Heart left ventricle (tissue), 16 donors: ENCODE measurements around the gene UCKL1. TPM values are rescaled to one million over a fixed set of nuclear protein-coding genes. Genes with fewer than 3 reads are reported as not detected.
A peak's percentile ranks its signal among the peaks of the same experiment; 100 is the strongest.
"Not testable (repeated sequence)": the region's sequence is repeated elsewhere in the genome, so short reads cannot be mapped to it uniquely, and the experiment has no call there.

ENCODE experiments used
- ATAC-seq, 4 donors: fragments of 200-7000 bp; cut with Tn5 transposase; one replicate each; pipeline ENCODE4 v1.9.1; 2020 to 2022; ENCODE audit warnings: moderate library complexity in 4 of 4, mild to moderate bottlenecking in 3 of 4, moderate number of reproducible peaks in 1 of 4
- DNase-seq, 5 donors: peaks; one replicate each; pipeline ENCODE4 v3.0.0-alpha.2; 2020
- H3K27ac ChIP-seq, 12 donors: fragments of 200-600 bp; sonication (generic) in 4 of 12; one replicate each; pipeline versions ENCODE4 v1.5.0 to v1.8.0; 2016 to 2022; ENCODE audit warnings: mild to moderate bottlenecking in 2 of 12
- H3K27me3 ChIP-seq, 9 donors: fragments of 200-600 bp; sonication (generic) in 2 of 9; one replicate each; pipeline versions ENCODE4 v1.5.1 to v1.8.0; 2016 to 2022; ENCODE audit warnings: mild to moderate bottlenecking in 3 of 9
- H3K36me3 ChIP-seq, 9 donors: fragments of 200-600 bp; sonication (generic) in 2 of 9; one replicate each; pipeline versions ENCODE4 v1.5.0 to v1.8.0; 2018 to 2022; ENCODE audit warnings: mild to moderate bottlenecking in 2 of 9
- H3K4me1 ChIP-seq, 12 donors: fragments of 200-600 bp; sonication (generic) in 4 of 12; one replicate each; pipeline versions ENCODE4 v1.5.0 to v1.8.0; 2016 to 2022; ENCODE audit warnings: mild to moderate bottlenecking in 3 of 12
- H3K4me3 ChIP-seq, 12 donors: fragments of 200-600 bp; sonication (generic) in 4 of 12; one replicate each; pipeline versions ENCODE4 v1.5.0 to v1.8.0; 2017 to 2022; ENCODE audit warnings: mild to moderate bottlenecking in 9 of 12, moderate library complexity in 4 of 12
- H3K9me3 ChIP-seq, 12 donors: fragments of 200-600 bp; sonication (generic) in 4 of 12; one replicate each; pipeline versions ENCODE4 v1.5.0 to v1.8.0; 2016 to 2022; ENCODE audit warnings: mild to moderate bottlenecking in 1 of 12
- POLR2A ChIP-seq, 2 donors: fragments of 450-650 bp; IDR thresholded peaks; one replicate each; pipeline ENCODE4 v1.6.1; 2017; ENCODE audit warnings: antibody characterized with exemption in 2 of 2, mild to moderate bottlenecking in 2 of 2, moderate library complexity in 2 of 2
- WGBS, 4 donors: extraction: QIAGEN DNeasy Blood & Tissue Kit in 2 of 4; methylation state at CpG; one replicate each; pipeline versions ENCODE4 v1.1.5 to v1.1.7; 2013 to 2018; 5-methylcytosine and 5-hydroxymethylcytosine counted together
- intact Hi-C, 10 donors: fragments of 100-400 bp; cut with DNase I; formaldehyde crosslinking; loops; one replicate each; pipeline versions ENCODE4 v1.11.1 to v1.14.2; 2022
- polyA plus RNA-seq, 2 donors: library from polyadenylated mRNA; stranded (reverse); fragments of 200-250 nt; gene quantifications; one replicate each; pipeline ENCODE4 v1.2.3, GENCODE V29; 2013
- total RNA-seq, 9 donors: library from RNA; depleted of rRNA in 2 of 9; stranded (reverse); fragments of >200 nt in 2 of 9; fragmentation: NEBNext Ultra II Directional in 3 of 9; extraction: Animal tissue kit (Norgen Biotek cat#: 25700) in 3 of 9; gene quantifications; one replicate each; pipeline versions ENCODE4 v1.1.0 to v1.2.4, GENCODE V29; 2016 to 2023
- TF ChIP-seq, protein P1 (sequence below), 12 donors: fragments of 200-600 bp; sonication (generic) in 4 of 12; IDR thresholded peaks; one replicate each; pipeline versions ENCODE4 v1.5.0 to v1.8.0; 2018 to 2022; ENCODE audit warnings: antibody characterized with exemption in 12 of 12, mild to moderate bottlenecking in 5 of 12
- donor health status: ischemic (EF 13 %, LVEDD 7.1; RV severe dilation, severe dysfunction).
- donor health status: healthy with polysubstance abuse.
- donor health status: DM: no; HTN: yes; CAD: no.
- donor health status: DM: no; HTN: no; CAD: no.
- donor health status: ischemic (EF 25% LVEDD 6.9; RV normal size, moderate dysfunction).
- donor health status: ischemic (EF 25% LVEDD 5.7; RV mildly dilated, moderate dysfunction).
- donor health status: healthy.
- donor health status: DM: yes; HTN: yes; CAD: no.
- donor health status: ischemic (EF 35%, LVEDD 5.7; RV mildly dilated, moderate dysfunction).
- donor health status: nonischemic (EF 11% LVEDD 7.7; RV severe dilation, severe dysfunction).
- donor health status: DM: yes; HTN: yes; CAD: no.
- donor health status: PGD.
- donor health status: ischemic (EF 29% LVEDD 5.4; RV normal size, mild dysfunction).
- donor health status: nonischemic (EF 23%, LVEDD 6.1; RV moderate dilation, normal function).

The UCKL1 gene
- total and polyA plus RNA-seq, 11 donors, result 27.7 to 49.7 (median 37.5) TPM

DNA sequence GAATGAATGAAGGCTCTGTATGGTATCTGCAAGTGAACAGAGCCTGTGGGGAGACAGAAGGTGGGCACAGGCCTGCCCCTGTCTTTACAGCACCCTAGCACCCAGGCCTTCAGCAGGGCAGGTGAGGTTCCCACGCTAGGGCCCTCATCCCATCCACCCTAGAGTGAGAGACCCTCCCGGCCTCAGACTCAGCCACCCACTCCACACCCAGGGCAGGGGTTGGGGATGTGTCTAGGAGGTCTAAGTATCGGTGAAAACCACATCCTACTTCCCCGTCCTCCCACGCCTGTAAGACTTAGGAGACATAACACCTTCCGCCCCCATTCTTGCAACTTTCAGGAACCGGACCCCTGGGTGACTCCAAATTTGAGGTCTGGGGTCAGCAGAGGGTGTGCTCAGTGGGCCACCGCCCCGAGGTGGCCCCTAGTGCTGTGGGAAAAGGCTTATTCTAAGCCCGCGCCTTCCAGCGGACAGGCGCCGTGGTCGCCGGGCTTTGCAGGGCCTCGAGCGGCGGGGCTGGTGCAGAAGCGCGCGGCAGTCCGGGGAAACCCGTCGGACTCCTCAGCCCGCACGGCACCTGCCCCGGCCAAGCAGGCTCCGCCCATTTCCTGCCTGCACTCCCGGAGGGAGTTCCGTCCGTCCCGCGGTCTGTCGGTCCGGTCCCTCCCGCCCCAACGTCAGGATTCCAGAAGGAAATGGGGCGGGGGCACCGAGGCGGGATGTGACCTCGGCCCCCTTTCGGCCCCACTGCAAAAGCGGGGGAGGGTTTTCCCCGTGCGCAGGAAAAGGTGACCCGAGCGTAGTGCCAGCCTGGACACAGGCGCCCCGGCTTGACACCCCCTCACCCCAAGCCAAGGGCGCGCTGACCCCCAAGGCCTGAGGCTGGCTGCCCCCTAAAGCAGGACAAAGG lies 22.4 kb upstream of the UCKL1 start:
- Histone ChIP-seq H3K4me3 (peak overlapping the region; percentile 33 to 100 (median 62)), H3K4me1 (peaks cover 7 to 53% (median 38%) of the 10 kb centered on the region in 12 donors), H3K9me3 (no peaks in the 10 kb centered on the region), H3K27me3 (no peaks in the 10 kb centered on the region), H3K36me3 (peaks cover 0 to 12% (median 7%) of the 10 kb centered on the region in 9 donors), H3K27ac (peak overlapping the region; percentile 58 to 93 (median 83))
- TF ChIP-seq POLR2A (IDR thresholded peaks at IDR 0.05), result peak in 1 of 2 donors; percentile 20
- TF ChIP-seq, protein P1, sequence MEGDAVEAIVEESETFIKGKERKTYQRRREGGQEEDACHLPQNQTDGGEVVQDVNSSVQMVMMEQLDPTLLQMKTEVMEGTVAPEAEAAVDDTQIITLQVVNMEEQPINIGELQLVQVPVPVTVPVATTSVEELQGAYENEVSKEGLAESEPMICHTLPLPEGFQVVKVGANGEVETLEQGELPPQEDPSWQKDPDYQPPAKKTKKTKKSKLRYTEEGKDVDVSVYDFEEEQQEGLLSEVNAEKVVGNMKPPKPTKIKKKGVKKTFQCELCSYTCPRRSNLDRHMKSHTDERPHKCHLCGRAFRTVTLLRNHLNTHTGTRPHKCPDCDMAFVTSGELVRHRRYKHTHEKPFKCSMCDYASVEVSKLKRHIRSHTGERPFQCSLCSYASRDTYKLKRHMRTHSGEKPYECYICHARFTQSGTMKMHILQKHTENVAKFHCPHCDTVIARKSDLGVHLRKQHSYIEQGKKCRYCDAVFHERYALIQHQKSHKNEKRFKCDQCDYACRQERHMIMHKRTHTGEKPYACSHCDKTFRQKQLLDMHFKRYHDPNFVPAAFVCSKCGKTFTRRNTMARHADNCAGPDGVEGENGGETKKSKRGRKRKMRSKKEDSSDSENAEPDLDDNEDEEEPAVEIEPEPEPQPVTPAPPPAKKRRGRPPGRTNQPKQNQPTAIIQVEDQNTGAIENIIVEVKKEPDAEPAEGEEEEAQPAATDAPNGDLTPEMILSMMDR (IDR thresholded peaks at IDR 0.05), result peak in 1 of 12 donors; percentile 1
- intact Hi-C loops, result loop anchor here in 7 of 10 donors (5.0 to 10.0 kb wide), 6 partner anchors 64 to 364 kb away; partner anchors contain the start of gene TNFRSF6B (in 1 of the 7)
- ATAC-seq, result peak in 3 of 4 donors; percentile 25 to 56 (median 30)
- peak; percentile 81 to 88 (median 86) for DNase-seq
- WGBS, 4 donors, result 9 to 18% (median 12%) methylated on average over 26 to 52 of the region's 52 CpGs

DNA sequence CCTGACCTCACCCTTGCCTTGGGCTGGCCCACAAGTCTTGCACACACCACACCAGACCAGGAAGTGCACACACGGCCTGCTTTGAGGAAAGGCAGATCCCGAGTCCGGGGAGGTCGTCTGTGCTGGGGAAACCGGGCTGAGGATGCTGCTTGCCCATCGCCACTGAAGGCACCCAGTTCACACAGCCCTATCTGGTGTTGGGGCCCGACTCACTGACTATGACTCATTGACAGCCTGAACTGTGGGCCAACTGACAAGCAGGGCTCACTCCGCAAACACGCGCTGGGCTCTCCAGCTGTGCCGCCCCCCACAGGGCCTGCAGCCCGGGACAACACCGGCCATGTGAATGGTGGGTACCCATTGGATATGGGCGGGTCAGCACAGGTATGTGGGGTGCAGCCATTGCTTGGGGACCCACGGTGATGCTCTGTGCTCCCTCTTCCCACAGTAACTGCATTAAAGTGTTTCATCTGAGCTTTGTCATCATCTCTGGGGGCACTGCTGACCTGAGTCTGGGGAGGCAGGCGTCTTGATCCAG lies 21.6 kb upstream of the UCKL1 start:
- Histone ChIP-seq H3K9me3 (no peaks in the 10 kb centered on the region), H3K36me3 (peaks cover 0 to 4% (median under 1%) of the 10 kb centered on the region in 9 donors), H3K27me3 (no peaks in the 10 kb centered on the region), H3K27ac (peak overlapping the region in 3 of 12 donors; percentile 81 to 93 (median 88)), H3K4me3 (peak overlapping the region in 1 of 12 donors; percentile 97), H3K4me1 (peaks cover 7 to 56% (median 40%) of the 10 kb centered on the region in 12 donors)
- DNase-seq (peak in 3 of 5 donors; percentile 16 to 48 (median 19)), ATAC-seq (no peak)
- intact Hi-C loops, result loop anchor here in 7 of 10 donors (5.0 to 10.0 kb wide), 6 partner anchors 63 to 363 kb away; partner anchors contain the start of gene TNFRSF6B (in 1 of the 7)
- TF ChIP-seq, protein P1 (IDR thresholded peaks at IDR 0.05), result no peak
- TF ChIP-seq POLR2A (IDR thresholded peaks at IDR 0.05), result no peak
- WGBS, 4 donors, result 71 to 80% (median 78%) methylated on average over 7 to 16 of the region's 16 CpGs

DNA sequence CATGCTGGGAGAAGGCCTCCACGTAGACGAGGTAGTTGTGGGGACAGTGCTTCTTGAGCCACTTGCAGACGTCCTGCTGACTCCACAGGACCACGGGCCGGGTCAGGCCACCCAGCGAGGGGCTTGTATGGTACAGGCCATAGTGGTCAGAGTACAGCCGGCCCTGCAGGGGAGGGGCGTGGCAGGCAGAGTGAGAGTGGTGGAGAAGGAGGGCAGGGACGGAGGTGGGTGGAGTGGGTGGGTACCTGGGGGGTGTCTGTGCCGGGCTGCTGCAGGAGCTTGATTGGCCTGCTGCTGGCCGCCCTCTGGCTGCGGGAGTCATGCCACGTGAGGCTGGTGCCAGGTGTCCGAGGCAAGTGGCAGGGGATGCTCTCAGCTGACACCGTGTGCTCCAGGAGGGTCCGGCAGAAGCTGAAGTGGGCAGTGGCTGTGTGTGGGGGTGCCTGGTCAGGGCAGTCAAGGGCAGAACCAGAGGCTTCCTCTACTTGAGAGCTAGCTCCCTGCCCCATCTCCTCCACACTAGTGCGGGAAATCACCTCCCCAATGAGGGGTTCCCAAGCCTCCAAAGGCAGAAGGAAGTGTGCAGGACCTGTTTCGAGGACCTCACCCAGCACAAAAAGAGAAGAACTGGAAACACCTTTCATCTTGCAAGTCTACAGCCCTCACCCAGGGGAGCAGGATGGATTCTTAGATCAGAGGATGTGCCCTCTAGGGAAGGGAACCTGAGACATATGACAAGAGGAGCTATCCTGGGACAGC lies 20.9 kb upstream of the UCKL1 start:
- Histone ChIP-seq H3K9me3 (no peaks in the 10 kb centered on the region), H3K4me3 (no peak overlapping the region), H3K36me3 (no peaks in the 10 kb centered on the region), H3K27me3 (no peaks in the 10 kb centered on the region), H3K27ac (peak overlapping the region in 1 of 12 donors; percentile 88), H3K4me1 (peaks cover 7 to 50% (median 37%) of the 10 kb centered on the region in 12 donors)
- no peak for ATAC-seq
- peak in 3 of 5 donors; percentile 8 to 60 (median 16) for DNase-seq
- no peak for TF ChIP-seq POLR2A (IDR thresholded peaks at IDR 0.05)
- TF ChIP-seq, protein P1 (IDR thresholded peaks at IDR 0.05), result no peak
- WGBS, 4 donors, result 83 to 92% (median 89%) methylated on average over 17 to 18 of the region's 18 CpGs
- intact Hi-C loops, result loop anchor here in 7 of 10 donors (5.0 to 10.0 kb wide), 6 partner anchors 62 to 362 kb away; partner anchors contain the start of gene TNFRSF6B (in 1 of the 7)

DNA sequence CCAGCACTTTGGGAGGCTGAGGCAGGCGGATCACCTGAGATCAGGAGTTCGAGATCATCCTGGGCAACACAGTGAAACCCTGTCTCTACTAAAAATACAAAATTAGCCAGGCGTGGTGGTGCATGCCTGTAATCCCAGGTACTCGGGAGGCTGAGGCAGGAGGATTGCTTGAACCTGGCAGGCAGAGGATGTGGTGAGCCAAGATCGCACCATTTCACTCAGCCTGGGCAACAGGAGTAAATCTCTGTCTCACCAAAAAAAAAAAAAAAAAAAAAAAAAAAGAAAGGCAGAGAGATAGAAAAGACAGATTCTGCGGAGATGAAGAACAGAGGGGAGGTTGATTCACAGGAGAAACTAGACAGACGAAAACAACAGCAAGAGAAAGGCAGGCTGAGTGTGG lies 20.3 kb upstream of the UCKL1 start:
- WGBS, 4 donors, result 92 to 97% (median 94%) methylated on average over 7 of the region's 7 CpGs
- peaks cover 3 to 47% (median 30%) of the 10 kb centered on the region in 12 donors for H3K4me1 ChIP-seq
- DNase-seq, H3K27me3 ChIP-seq, H3K4me3 ChIP-seq, H3K36me3 ChIP-seq, H3K9me3 ChIP-seq, H3K27ac ChIP-seq, ATAC-seq: not testable (repeated sequence)
- intact Hi-C loops, result loop anchor here in 7 of 10 donors (5.0 to 10.0 kb wide), 6 partner anchors 62 to 362 kb away; partner anchors contain the start of gene TNFRSF6B (in 1 of the 7)
